HG03025 (cell line): ENCODE results near the gene KRTAP5-10.
"Not testable (repeated sequence)": the region's sequence is repeated elsewhere in the genome, so short reads cannot be mapped to it uniquely, and the experiment has no call there.

Source experiments
- ATAC-seq: cut with Tn5 transposase; IDR thresholded peaks from one replicate; pipeline ENCODE4 v1.9.1; 2021; ENCODE audit warnings: mild to moderate bottlenecking, moderate library complexity; ENCODE audit not compliant: unreplicated experiment, low FRiP score

KRTAP5-10 gene

DNA sequence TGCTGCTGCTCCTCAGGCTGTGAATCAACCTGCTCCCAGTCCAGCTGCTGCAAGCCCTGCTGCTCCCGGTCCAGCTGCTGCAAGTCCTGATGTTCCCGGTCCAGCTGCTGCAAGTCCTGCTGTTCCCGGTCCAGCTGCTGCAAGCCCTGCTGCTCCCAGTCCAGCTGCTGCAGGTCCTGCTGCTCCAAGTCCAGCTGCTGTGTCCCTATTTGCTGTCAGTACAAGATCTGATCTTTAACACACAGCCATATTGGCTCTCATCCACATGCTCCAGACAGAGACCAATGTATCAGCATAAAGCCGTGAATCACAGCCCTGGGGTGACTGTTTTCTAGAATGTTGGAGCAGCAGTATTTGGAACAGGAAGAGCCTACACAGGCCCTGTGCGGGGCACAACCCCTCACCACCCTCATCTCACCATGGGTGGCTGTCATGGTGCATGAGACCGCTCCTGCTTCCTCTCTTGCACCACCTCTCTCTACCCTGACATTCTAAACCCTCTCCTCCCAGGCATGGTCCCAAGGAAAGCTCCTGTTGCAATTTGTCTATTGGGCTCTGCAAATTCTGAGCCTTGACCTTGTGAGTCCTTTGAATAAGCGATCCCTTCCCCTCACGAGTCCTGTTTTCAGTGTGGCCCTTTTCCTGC, 3.5 kb downstream of the KRTAP5-10 start:
- no peak for ATAC-seq

DNA sequence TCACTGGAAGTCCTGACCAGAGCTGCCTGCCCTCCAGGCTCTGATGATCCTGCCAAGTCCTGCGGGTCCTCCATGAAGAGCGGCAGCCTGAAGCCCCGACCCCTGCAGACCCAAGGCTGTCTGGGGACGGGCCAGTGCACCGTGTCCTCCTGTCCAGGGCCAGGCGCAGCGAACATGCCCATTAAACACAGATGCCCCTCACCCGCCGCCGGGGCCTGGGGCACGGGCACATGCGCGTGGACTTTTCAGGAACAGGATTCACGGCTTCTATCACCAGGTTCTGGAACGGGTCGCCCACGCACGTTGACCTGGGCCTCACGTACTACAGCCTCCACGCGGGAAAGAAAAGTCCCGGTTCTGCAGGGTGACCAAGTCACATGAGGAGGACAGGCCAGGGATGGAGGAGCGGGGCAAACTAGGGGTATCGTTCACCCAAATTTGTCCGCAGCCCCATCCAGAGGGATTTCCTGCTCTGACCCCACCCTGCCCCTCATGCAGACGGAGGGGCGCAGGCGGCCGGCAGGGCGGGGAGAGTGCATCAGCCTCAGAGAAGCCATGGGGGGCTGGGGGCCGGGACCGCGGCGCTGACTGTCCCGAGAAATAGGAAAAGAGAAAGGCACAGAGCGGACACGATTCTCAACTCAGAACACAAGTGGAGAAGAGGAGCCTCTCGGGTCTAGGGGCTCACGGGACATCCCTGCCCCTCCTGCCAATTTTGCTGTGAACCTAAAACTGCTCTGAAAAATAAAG, 5.9 kb downstream of the KRTAP5-10 start:
- ATAC-seq: not testable (repeated sequence)

- ATAC-seq: no peak
These were observed 7.4 kb downstream of the KRTAP5-10 start for GRCh38 chr11:71572811-71573210.

DNA sequence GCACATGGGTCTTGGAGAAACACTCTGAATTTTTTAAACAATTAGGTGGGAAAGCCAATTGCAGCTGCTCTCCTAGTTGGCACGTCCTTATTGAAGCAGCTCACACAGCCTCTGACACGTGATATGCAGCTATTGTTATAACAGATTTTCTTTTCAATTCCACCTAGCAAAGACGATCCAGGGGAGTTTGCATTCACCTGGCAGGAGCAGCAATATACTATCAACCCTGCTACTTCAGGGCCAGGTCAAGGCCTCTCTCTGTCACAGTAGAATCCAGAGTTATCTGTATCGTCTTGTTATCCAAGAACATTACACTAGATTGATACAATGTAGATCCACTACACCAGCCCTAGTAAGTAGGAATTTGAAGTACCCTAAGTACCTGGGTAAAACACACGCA, 9.1 kb downstream of the KRTAP5-10 start:
- no peak for ATAC-seq

DNA sequence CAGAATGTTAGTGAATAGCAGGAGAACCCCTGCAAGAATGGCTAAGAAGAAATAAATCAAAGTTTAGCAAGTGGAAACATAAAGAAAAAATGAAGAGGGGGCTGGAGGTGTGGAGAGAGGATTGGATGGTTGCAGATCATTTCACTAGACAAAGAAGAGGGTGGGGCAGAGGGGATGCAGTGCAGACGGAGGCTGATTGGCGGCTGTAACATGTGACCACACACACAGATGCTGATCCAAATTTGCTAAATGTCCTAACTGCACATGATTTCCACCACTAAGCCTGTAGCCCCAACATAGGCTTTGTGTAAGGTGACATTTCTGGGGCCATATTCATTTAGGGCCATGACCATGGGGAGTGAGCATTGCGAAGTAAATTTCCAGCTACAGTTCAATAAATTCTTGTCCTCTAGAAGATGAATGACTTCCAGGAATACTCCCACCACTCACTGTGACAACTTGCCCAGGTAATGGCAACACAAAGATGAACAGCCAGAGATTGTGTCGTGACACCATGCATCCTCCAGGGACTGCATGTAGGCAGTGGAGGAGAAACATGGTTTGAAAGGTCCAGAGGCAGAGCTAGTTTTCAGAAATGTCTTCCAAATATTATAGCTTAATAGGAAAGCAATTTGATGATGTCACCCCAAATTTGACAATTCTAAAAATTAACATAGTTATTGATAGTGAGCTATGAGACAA, 10.5 kb downstream of the KRTAP5-10 start:
- ATAC-seq: no peak

DNA sequence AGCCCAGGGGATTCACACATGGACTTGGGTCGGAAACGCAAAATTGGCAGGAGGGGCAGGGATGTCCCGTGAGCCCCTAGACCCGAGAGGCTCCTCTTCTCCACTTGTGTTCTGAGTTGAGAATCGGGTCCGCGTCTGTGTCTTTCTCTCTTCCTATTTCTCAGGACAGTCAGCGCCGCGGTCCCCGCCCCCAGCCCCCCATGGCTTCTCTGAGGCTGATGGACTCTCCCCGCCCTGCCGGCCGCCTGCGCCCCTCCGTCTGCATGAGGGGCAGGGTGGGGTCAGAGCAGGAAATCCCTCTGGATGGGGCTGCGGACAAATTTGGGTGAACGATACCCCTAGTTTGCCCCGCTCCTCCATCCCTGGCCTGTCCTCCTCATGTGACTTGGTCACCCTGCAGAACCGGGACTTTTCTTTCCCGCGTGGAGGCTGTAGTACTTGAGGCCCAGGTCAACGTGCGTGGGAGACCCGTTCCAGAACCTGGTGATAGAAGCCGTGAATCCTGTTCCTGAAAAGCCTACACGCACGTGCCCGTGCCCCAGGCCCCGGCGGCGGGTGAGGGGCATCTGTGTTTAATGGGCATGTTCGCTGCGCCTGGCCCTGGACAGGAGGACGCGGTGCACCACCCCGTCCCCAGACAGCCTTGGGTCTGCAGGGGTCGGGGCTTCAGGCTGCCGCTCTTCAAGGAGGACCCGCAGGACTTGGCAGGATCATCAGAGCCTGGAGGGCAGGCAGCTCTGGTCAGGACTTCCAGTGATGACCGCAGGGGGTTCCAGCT, 11.5 kb downstream of the KRTAP5-10 start:
- ATAC-seq: not testable (repeated sequence)

- no peak for ATAC-seq
These were observed 12.2 kb downstream of the KRTAP5-10 start for GRCh38 chr11:71577469-71578004.

DNA sequence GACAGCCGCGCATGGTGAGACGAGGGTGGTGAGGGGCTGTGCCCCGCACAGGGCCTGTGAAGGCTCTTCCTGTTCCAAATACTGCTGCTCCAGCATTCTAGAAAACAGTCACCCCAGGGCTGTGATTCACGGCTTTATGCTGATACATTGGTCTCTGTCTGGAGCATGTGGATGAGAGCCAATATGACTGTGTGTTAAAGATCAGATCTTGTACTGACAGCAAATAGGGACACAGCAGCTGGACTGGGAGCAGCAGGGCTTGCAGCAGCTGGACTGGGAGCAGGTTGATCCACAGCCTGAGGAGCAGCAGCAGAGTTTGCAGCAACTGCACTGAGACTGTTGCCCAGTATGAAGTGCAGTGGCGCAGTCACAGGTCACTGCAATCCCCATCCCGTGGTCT, 14.2 kb downstream of the KRTAP5-10 start:
- ATAC-seq: not testable (repeated sequence)

GRCh38 chr11:71580057-71581003, 15.0 kb downstream of the KRTAP5-10 start:
- no peak for ATAC-seq

DNA sequence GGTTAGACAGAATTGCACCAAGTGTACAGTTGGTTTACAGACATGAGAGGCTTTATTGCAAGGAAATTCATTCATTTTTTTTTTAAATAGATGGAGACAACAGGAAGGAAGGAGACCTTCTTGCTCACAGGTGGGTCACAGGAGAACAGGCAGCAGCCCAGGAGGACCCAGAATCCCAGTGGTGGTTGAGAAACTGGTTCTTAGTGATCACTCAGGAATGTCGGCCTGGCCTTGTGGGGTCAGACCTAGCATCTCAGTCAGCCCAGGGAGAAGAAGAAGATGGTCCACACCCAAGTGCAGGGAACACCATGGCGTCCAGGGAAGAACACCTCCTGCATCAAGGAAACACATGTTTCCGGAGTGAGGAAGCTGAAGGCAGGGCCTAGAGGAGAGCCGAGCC, 16.5 kb downstream of the KRTAP5-10 start:
- ATAC-seq: no peak

DNA sequence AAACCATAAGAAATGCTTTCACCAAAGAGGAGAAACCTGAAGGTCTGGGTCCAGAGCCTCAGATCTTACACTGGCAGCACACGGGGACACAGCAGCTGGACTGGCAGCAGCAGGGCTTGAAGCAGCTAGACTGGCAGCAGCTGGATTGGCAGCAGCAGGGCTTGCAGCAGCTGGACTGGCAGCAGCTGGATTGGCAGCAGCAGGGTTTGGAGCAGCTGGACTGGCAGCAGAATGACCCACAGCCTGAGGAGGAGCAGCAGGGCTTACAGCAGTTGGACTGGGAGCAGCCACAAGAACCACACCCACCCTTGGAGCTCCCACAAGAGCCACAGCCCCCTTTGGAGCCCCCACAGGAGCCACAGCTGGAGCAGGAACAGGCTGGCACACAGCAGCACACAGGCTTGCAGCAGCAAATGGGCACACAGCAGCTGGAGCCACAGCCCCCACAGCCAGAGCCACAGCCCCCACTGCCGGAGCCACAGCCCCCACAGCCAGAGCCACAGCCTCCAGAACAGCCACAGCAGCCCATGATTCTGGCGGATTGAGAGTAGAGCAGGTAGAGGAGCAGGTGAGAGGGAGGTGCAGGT, 17.0 kb downstream of the KRTAP5-10 start, which contains the start of gene KRTAP5-11:
Gene KRTAP5-11, minus strand, starts transcription at position 567 of the 587 bp plus-strand sequence. Its CDS starts 38 bp downstream, at position 529.
- no peak for ATAC-seq

- not testable (repeated sequence) for ATAC-seq
These were observed 17.6 kb downstream of the KRTAP5-10 start for GRCh38 chr11:71582969-71583368.

DNA sequence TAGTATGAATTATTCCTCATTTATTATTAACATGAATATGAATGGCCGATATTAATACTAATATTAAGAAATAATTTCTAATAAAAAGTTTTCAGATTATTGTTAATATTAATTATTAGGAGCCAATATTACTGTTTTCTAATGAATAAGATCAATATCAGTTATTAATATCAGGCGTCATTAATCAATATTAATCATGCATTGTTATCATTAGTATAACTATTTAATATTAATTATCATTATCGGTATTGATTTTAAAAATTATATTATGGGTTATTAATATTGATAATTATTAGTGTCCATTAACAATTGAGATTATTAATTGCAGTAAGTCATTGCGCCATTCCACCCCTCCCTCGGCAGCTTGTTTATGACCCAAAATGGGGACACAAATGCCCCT, 20.3 kb downstream of the KRTAP5-10 start:
- ATAC-seq: not testable (repeated sequence)

GRCh38 chr11:71588314-71588713, 23.0 kb downstream of the KRTAP5-10 start:
- ATAC-seq: not testable (repeated sequence)

GRCh38 chr11:71588822-71589545, 23.6 kb downstream of the KRTAP5-10 start:
- ATAC-seq: not testable (repeated sequence)

GRCh38 chr11:71589546-71589920, 24.2 kb downstream of the KRTAP5-10 start:
- not testable (repeated sequence) for ATAC-seq

DNA sequence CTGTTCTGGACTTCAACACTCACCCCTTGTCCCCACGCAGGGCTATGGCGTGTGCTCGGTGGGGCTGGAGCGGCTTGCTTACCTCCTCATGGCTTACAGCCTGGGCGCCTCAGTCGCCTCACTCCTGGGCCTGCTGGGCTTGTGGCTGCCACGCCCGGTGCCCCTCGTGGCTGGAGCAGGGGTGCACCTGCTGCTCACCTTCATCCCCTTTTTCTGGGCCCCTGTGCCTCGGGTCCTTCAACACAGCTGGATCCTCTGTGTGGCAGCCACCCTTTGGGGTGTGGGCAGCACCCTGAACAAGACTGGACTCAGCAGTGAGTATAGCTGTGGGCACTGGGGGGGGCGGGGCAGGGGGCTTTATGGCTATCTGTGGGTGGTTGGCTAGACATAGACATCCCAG, 37.9 kb downstream of the KRTAP5-10 start:
- not testable (repeated sequence) for ATAC-seq
